CD8-positive, alpha-beta memory T cell (primary cell): ENCODE data around the gene ADCY5. TPM values are rescaled to one million over a fixed set of nuclear protein-coding genes. Genes with fewer than 3 reads are reported as not detected.

Experiments
- CTCF ChIA-PET: fragments of 350-600 bp; sonication (Branson Sonifier 250); formaldehyde crosslinking; loops from one replicate; lab custom pipeline; 2021; ENCODE audit warnings: antibody characterized with exemption; lab: Charles Lee
- POLR2A ChIA-PET: fragments of 350-600 bp; sonication (Branson Sonifier 250); formaldehyde crosslinking; loops from one replicate; lab custom pipeline; 2021; ENCODE audit warnings: antibody characterized with exemption; lab: Charles Lee
- DNase-seq, 5 donors: peaks; one replicate each; pipeline versions ENCODE4 v3.0.0 to v3.0.0-alpha.2; 2020 to 2022; ENCODE audit warnings: mixed read lengths in 1 of 5
- H3K27ac ChIP-seq: one replicate; pipeline ENCODE4 v1.7.0; 2013; ENCODE audit warnings: low read depth, mild to moderate bottlenecking, low read length, moderate library complexity
- H3K27me3 ChIP-seq: 2 replicates; pipeline ENCODE4 v1.7.0; 2013; ENCODE audit warnings: low read length, mild to moderate bottlenecking; ENCODE audit not compliant: insufficient read depth, poor library complexity, severe bottlenecking
- H3K36me3 ChIP-seq: 2 replicates; pipeline ENCODE4 v1.7.0; 2013; ENCODE audit warnings: mild to moderate bottlenecking, low read length, moderate library complexity; ENCODE audit not compliant: insufficient read depth
- H3K4me1 ChIP-seq: 2 replicates; pipeline ENCODE4 v1.7.0; 2013; ENCODE audit warnings: mild to moderate bottlenecking, low read length, moderate library complexity; ENCODE audit not compliant: insufficient read depth
- H3K4me3 ChIP-seq: 2 replicates; pipeline ENCODE4 v1.7.0; 2013; ENCODE audit warnings: mild to moderate bottlenecking, low read length
- H3K9me3 ChIP-seq: 2 replicates; pipeline ENCODE4 v1.7.0; 2013; ENCODE audit warnings: mild to moderate bottlenecking, low read length
- H3K27ac Mint-ChIP-seq, 8 donors: one replicate each; pipeline ENCODE4 v1.8.0; 2020 to 2021; ENCODE audit warnings: mixed read lengths in 8 of 8, mild to moderate bottlenecking in 6 of 8, inconsistent platforms in 3 of 8, moderate library complexity in 3 of 8
- H3K27me3 Mint-ChIP-seq, 2 donors: one replicate each; pipeline ENCODE4 v1.8.0; 2020 to 2021; ENCODE audit warnings: mixed read lengths in 2 of 2, mild to moderate bottlenecking in 1 of 2, moderate library complexity in 1 of 2
- H3K36me3 Mint-ChIP-seq, 3 donors: one replicate each; pipeline ENCODE4 v1.8.0; 2020 to 2021; ENCODE audit warnings: mixed read lengths in 3 of 3, inconsistent platforms in 1 of 3, mild to moderate bottlenecking in 1 of 3
- H3K4me1 Mint-ChIP-seq, 3 donors: one replicate each; pipeline ENCODE4 v1.8.0; 2020 to 2021; ENCODE audit warnings: mixed read lengths in 3 of 3, inconsistent platforms in 1 of 3, mild to moderate bottlenecking in 1 of 3
- H3K4me3 Mint-ChIP-seq, 7 donors: one replicate each; pipeline ENCODE4 v1.8.0; 2020 to 2021; ENCODE audit warnings: mixed read lengths in 7 of 7, mild to moderate bottlenecking in 6 of 7, moderate library complexity in 4 of 7, inconsistent platforms in 2 of 7
- H3K9me3 Mint-ChIP-seq, 5 donors: one replicate each; pipeline ENCODE4 v1.8.0; 2020 to 2022; ENCODE audit warnings: mixed read lengths in 5 of 5, mild to moderate bottlenecking in 3 of 5, moderate library complexity in 2 of 5, inconsistent platforms in 1 of 5
- polyA plus RNA-seq: library from polyadenylated mRNA; unstranded; fragments of 300-500 nt; fragmentation: Illumina TruSeq; gene quantifications from one replicate; pipeline ENCODE4 v1.2.3, GENCODE V29; 2021
- total RNA-seq, 2 experiments: library from RNA; stranded (reverse); gene quantifications; one replicate each; pipeline ENCODE4 v1.2.3, GENCODE V29; 2021

Gene ADCY5
- total and polyA plus RNA-seq, 3 experiments from 2014 or later = 0.02 to 0.16 TPM; not detected in 1

- Mint-ChIP-seq H3K4me3 (no peak overlapping the region), H3K9me3 (no peaks in the 10 kb centered on the region), H3K4me1 (peaks cover 0 to 1% (median 0%) of the 10 kb centered on the region in 3 donors), H3K27me3 (peaks cover 0 to 6% of the 10 kb centered on the region in 2 donors), H3K36me3 (no peaks in the 10 kb centered on the region), H3K27ac (peak overlapping the region in 1 of 8 donors; percentile 19)
- Histone ChIP-seq H3K4me3 (no peak overlapping the region), H3K4me1 (no peaks in the 10 kb centered on the region), H3K27me3 (no peaks in the 10 kb centered on the region), H3K36me3 (no peaks in the 10 kb centered on the region), H3K9me3 (no peaks in the 10 kb centered on the region), H3K27ac (no peak overlapping the region)
- POLR2A ChIA-PET = no interaction called here
- CTCF ChIA-PET = no interaction called here
- no peak for DNase-seq
These were observed 32.7 kb downstream of the ADCY5 start for GRCh38 chr3:123416173-123416572.

GRCh38 chr3:123414973-123415775 is 33.7 kb downstream of the ADCY5 start:
- H3K27ac ChIP-seq = no peak overlapping the region
- ChIA-PET POLR2A (no interaction called here), CTCF (interaction anchor here (1.1 kb wide), 1 partner anchor 17 kb away, joined by 4 read pairs; no protein-coding TSS in a partner anchor)
- Mint-ChIP-seq H3K9me3 (no peaks in the 10 kb centered on the region), H3K27ac (no peak overlapping the region), H3K36me3 (no peaks in the 10 kb centered on the region), H3K4me1 (no peaks in the 10 kb centered on the region), H3K27me3 (peaks cover 0 to 6% of the 10 kb centered on the region in 2 donors), H3K4me3 (no peak overlapping the region)
- DNase-seq = no peak
- no peaks in the 10 kb centered on the region for H3K27me3 ChIP-seq
- no peak overlapping the region for H3K4me3 ChIP-seq
- no peaks in the 10 kb centered on the region for H3K36me3 ChIP-seq
- no peaks in the 10 kb centered on the region for H3K4me1 ChIP-seq
- H3K9me3 ChIP-seq = no peaks in the 10 kb centered on the region

GRCh38 chr3:123412811-123413604 is 35.9 kb downstream of the ADCY5 start:
- DNase-seq = no peak
- H3K27ac ChIP-seq = no peak overlapping the region
- Mint-ChIP-seq H3K4me1 (no peaks in the 10 kb centered on the region), H3K9me3 (no peaks in the 10 kb centered on the region), H3K4me3 (no peak overlapping the region), H3K27me3 (peaks cover 4 to 5% of the 10 kb centered on the region in 2 donors), H3K36me3 (no peaks in the 10 kb centered on the region), H3K27ac (no peak overlapping the region)
- no peaks in the 10 kb centered on the region for H3K27me3 ChIP-seq
- no peaks in the 10 kb centered on the region for H3K36me3 ChIP-seq
- POLR2A ChIA-PET = no interaction called here
- H3K9me3 ChIP-seq = no peaks in the 10 kb centered on the region
- CTCF ChIA-PET = no interaction called here
- no peaks in the 10 kb centered on the region for H3K4me1 ChIP-seq
- no peak overlapping the region for H3K4me3 ChIP-seq

- POLR2A ChIA-PET = no interaction called here
- H3K27me3 Mint-ChIP-seq = peaks cover 4 to 6% of the 10 kb centered on the region in 2 donors
- H3K4me3 ChIP-seq = no peak overlapping the region
- no peak overlapping the region for H3K4me3 Mint-ChIP-seq
- H3K9me3 Mint-ChIP-seq = no peaks in the 10 kb centered on the region
- H3K27me3 ChIP-seq = no peaks in the 10 kb centered on the region
- H3K27ac ChIP-seq = no peak overlapping the region
- CTCF ChIA-PET = no interaction called here
- H3K36me3 ChIP-seq = no peaks in the 10 kb centered on the region
- H3K36me3 Mint-ChIP-seq = no peaks in the 10 kb centered on the region
- no peak overlapping the region for H3K27ac Mint-ChIP-seq
- no peaks in the 10 kb centered on the region for H3K4me1 Mint-ChIP-seq
- DNase-seq = no peak
- no peaks in the 10 kb centered on the region for H3K9me3 ChIP-seq
- no peaks in the 10 kb centered on the region for H3K4me1 ChIP-seq
These were observed 36.8 kb downstream of the ADCY5 start for GRCh38 chr3:123412076-123412475.

GRCh38 chr3:123411340-123412040 is 37.4 kb downstream of the ADCY5 start:
- ChIA-PET POLR2A (no interaction called here), CTCF (interaction anchor here (1.0 kb wide), 1 partner anchor 8 kb away, joined by 3 read pairs; no protein-coding TSS in a partner anchor)
- Mint-ChIP-seq H3K9me3 (no peaks in the 10 kb centered on the region), H3K4me3 (no peak overlapping the region), H3K4me1 (no peaks in the 10 kb centered on the region), H3K36me3 (no peaks in the 10 kb centered on the region), H3K27ac (no peak overlapping the region), H3K27me3 (peaks cover 4 to 8% of the 10 kb centered on the region in 2 donors)
- H3K4me3 ChIP-seq = no peak overlapping the region
- no peaks in the 10 kb centered on the region for H3K9me3 ChIP-seq
- DNase-seq = no peak
- H3K36me3 ChIP-seq = no peaks in the 10 kb centered on the region
- no peaks in the 10 kb centered on the region for H3K4me1 ChIP-seq
- H3K27me3 ChIP-seq = no peaks in the 10 kb centered on the region
- no peak overlapping the region for H3K27ac ChIP-seq

- no peak overlapping the region for H3K4me3 ChIP-seq
- POLR2A ChIA-PET = no interaction called here
- H3K4me1 Mint-ChIP-seq = no peaks in the 10 kb centered on the region
- no peak for DNase-seq
- no peaks in the 10 kb centered on the region for H3K27me3 ChIP-seq
- H3K36me3 Mint-ChIP-seq = no peaks in the 10 kb centered on the region
- H3K9me3 ChIP-seq = no peaks in the 10 kb centered on the region
- H3K4me1 ChIP-seq = no peaks in the 10 kb centered on the region
- H3K4me3 Mint-ChIP-seq = no peak overlapping the region
- no peaks in the 10 kb centered on the region for H3K36me3 ChIP-seq
- peak overlapping the region in 1 of 8 donors; percentile 38 for H3K27ac Mint-ChIP-seq
- no peak overlapping the region for H3K27ac ChIP-seq
- no peaks in the 10 kb centered on the region for H3K9me3 Mint-ChIP-seq
- CTCF ChIA-PET = interaction anchor here (1.5 kb wide), 1 partner anchor 25 kb away, joined by 3 read pairs; no protein-coding TSS in a partner anchor
- H3K27me3 Mint-ChIP-seq = peaks cover 4 to 9% of the 10 kb centered on the region in 2 donors
These were observed 38.8 kb downstream of the ADCY5 start for GRCh38 chr3:123410149-123410515.

- ChIA-PET CTCF (interaction anchor here (1.5 kb wide), 1 partner anchor 26 kb away, joined by 3 read pairs; no protein-coding TSS in a partner anchor), POLR2A (no interaction called here)
- Histone ChIP-seq H3K27ac (no peak overlapping the region), H3K4me3 (no peak overlapping the region), H3K36me3 (no peaks in the 10 kb centered on the region), H3K4me1 (no peaks in the 10 kb centered on the region), H3K9me3 (no peaks in the 10 kb centered on the region), H3K27me3 (no peaks in the 10 kb centered on the region)
- Mint-ChIP-seq H3K4me1 (no peaks in the 10 kb centered on the region), H3K27me3 (peaks cover 4 to 10% of the 10 kb centered on the region in 2 donors), H3K36me3 (no peaks in the 10 kb centered on the region), H3K27ac (peak overlapping the region in 1 of 8 donors; percentile 38), H3K9me3 (no peaks in the 10 kb centered on the region), H3K4me3 (no peak overlapping the region)
- DNase-seq = no peak
These were observed 39.3 kb downstream of the ADCY5 start for GRCh38 chr3:123409443-123410148.
